ENCODE measurements around the gene JARID2.

Gene JARID2

DNA sequence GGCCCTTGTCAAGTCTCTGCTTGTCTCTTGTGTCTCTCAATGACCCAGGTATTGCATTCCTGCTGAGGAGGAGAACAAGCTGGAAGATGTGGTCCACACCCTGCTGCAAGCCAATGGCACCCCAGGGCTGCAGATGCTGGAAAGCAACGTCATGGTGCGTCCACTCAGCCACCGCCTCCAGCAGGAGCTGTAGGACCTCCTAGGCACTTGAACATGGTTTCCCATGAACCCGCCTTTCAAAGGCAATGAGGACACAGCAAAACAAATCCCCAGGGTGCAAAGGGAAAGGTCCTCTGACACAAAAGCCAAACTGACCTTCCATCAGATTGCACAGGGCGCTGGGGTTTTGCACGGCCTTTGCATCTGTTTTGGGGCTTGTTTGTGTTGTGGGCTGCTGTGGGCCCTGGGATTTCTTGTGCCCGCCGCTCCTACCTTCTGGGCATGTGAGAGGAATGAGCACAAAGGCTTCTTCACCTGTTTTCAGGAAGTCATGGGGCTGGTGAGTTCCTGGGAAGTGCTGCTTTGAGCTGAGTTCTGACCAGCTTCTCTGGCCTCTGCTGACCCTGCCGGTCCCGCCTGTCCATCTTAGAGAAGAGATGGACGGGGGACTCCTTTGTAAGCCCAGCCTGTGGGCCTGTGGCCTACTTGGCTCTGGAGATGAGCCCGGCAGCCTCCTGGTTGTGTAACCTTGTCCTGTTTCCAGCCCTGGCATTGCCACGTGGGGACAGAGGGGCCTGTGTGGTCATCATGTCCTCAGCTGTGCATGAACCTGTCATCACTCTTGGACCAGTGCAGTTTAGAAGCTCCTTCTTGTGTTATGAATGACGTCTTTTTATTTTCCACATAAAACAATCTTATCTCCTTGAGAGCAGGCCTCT is 265.6 kb downstream of the JARID2 start:
- no peak overlapping the region for H3K4me3 ChIP-seq (ENCODE audit: low read depth, low read length)

DNA sequence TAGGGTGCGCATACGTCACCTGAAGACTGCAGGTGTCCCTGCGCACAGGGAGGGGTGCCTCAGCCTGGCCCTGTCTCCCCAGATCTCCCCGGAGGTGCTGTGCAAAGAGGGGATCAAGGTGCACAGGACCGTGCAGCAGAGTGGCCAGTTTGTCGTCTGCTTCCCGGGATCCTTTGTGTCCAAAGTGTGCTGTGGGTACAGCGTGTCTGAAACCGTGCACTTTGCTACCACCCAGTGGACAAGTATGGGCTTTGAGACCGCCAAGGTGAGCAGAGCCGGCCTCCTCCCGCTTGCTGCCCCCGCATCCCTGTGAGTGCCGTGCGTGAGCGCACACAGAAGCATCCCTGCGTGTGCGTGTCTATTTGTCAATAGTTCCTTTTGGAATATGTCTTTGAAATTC is 266.3 kb downstream of the JARID2 start:
- TF ChIP-seq, protein P1, sequence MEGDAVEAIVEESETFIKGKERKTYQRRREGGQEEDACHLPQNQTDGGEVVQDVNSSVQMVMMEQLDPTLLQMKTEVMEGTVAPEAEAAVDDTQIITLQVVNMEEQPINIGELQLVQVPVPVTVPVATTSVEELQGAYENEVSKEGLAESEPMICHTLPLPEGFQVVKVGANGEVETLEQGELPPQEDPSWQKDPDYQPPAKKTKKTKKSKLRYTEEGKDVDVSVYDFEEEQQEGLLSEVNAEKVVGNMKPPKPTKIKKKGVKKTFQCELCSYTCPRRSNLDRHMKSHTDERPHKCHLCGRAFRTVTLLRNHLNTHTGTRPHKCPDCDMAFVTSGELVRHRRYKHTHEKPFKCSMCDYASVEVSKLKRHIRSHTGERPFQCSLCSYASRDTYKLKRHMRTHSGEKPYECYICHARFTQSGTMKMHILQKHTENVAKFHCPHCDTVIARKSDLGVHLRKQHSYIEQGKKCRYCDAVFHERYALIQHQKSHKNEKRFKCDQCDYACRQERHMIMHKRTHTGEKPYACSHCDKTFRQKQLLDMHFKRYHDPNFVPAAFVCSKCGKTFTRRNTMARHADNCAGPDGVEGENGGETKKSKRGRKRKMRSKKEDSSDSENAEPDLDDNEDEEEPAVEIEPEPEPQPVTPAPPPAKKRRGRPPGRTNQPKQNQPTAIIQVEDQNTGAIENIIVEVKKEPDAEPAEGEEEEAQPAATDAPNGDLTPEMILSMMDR (IDR thresholded peaks at IDR 0.05; ENCODE audit: low read depth, low read length), result no peak
- H3K4me3 ChIP-seq (ENCODE audit: low read depth, low read length), result no peak overlapping the region

More for the DNA sequence above, 265.6 kb downstream of the JARID2 start:
- TF ChIP-seq, protein P1 (IDR thresholded peaks at IDR 0.05; ENCODE audit: low read depth, low read length), result no peak

DNA sequence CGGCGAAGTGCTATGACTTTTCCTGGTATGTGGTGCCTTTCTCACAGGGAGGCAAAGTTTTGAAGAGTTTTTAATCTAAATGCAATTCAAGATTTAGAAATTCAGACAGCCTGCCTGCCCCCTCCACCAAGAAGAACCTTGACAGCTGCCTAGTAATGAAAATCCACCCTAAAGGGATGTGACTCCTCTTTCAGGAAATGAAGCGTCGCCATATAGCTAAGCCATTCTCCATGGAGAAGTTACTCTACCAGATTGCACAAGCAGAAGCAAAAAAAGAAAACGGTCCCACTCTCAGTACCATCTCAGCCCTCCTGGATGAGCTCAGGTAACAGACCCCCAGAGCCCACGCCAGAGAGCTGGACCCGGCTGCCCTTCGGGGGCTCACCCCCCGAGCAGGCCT is 266.9 kb downstream of the JARID2 start:
- TF ChIP-seq, protein P1 (IDR thresholded peaks at IDR 0.05; ENCODE audit: low read depth, low read length), result no peak
- no peak overlapping the region for H3K4me3 ChIP-seq (ENCODE audit: low read depth, low read length)

DNA sequence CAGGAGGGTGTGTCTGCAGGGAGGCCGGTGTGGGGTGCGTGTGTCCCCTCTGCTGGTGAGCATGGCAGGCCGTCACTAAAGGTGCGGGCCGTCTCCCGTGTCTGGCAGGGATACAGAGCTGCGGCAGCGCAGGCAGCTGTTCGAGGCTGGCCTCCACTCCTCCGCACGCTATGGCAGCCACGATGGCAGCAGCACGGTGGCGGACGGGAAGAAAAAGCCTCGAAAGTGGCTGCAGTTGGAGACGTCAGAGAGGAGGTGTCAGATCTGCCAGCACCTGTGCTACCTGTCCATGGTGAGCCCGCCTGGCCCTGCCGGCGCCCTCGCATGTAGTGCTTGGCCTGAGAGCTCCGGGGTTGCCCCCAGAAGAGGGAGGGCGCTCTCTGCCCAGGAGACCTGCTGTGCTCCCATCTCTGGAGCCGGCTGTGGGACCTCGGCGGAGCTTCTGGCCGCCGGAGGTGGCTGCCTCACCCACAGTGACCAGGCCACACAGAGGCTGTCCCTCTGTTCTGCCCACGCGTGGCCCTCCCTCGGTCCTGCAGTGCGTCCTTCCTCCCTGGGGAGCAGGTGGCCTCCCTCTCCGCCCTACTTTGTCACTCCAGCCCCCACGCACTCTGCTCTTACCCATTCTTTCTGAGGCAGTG is 267.4 kb downstream of the JARID2 start:
- TF ChIP-seq, protein P1 (IDR thresholded peaks at IDR 0.05; ENCODE audit: low read depth, low read length), result no peak
- H3K4me3 ChIP-seq (ENCODE audit: low read depth, low read length), result no peak overlapping the region

DNA sequence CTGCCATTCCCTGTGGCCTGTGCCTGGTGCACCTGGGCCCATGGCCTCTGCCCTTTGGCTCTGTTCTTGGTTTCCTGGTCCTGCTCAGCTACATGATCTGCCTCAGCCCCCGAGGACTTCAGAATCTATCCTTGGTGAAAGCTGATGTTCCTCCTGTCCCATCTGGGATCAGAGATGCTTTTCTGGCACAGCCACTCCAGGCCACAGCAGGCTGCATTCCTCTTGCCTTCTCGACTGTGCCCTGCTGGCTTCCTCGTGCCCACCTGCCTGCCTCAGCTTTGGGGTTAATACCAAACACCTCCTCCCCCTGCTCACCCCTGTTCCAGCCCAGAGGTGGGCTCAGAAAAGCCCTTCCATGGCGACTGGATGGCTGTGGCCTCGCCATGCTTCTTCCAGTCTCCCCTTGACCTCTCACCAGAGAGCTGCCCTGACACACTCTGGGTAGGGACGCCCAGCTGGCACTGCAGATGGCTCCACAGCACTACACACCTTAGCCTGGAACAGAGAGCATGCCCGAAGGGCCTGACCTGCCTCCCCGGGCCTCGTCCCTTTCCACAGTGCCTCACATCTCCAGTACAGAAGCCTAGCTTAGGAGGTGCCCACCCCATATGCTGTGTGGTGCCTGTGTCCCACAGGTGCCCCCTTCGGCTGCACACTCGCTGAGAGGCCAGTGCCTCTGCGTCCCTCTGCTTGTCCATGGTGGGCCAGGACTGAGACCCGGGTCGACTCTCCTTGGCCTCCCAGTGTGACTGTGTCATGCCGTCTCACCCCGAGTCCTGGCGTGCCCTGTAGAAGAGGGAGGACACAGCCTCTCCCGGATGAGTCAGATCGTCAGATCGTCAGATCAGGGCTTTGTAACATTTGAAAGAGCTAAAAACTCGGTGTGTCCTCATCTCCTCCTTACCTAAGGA is 268.2 kb downstream of the JARID2 start:
- TF ChIP-seq, protein P1 (IDR thresholded peaks at IDR 0.05; ENCODE audit: low read depth, low read length), result no peak

DNA sequence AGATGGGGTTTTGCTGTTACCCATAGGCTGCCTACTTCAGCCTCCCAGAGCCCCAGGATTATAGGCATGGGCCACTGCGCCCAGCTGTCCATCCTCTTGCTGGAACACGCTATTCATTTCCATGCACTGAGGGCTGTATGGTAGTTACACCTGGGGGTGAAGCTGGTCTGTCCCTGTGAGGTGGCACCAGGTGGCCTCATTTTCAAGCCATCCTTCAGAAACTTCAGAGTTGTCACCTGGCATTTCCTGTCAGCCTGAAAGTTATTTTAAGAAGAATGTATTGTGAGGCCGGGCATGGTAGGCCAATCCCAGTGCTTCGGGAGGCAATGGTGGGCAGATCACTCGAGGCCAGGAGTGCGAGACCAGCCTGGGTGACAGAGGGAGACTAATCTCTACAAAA is 269.4 kb downstream of the JARID2 start:
- TF ChIP-seq, protein P1 (IDR thresholded peaks at IDR 0.05; ENCODE audit: low read depth, low read length), result no peak
- no peak overlapping the region for H3K4me3 ChIP-seq (ENCODE audit: low read depth, low read length)

More for the DNA sequence above, 268.2 kb downstream of the JARID2 start:
- H3K4me3 ChIP-seq (ENCODE audit: low read depth, low read length), result no peak overlapping the region
